IPS-20b (cell line): ENCODE data around the gene KIF19.
"Not testable (repeated sequence)": the region's sequence is repeated elsewhere in the genome, so short reads cannot be mapped to it uniquely, and the experiment has no call there.

Source experiments
- H3K27ac ChIP-seq: one replicate; pipeline ENCODE4 v1.5.1; 2013; ENCODE audit warnings: low read length
- H3K27me3 ChIP-seq: 2 replicates; pipeline ENCODE4 v1.6.1; 2013; ENCODE audit warnings: mild to moderate bottlenecking, low read length, inconsistent platforms; ENCODE audit not compliant: insufficient read depth
- H3K36me3 ChIP-seq: 2 replicates; pipeline ENCODE4 v1.6.1; 2013; ENCODE audit warnings: low read depth, mild to moderate bottlenecking, inconsistent platforms, low read length, moderate library complexity; ENCODE audit not compliant: insufficient read depth
- H3K4me1 ChIP-seq: 2 replicates; pipeline ENCODE4 v1.6.1; 2013; ENCODE audit warnings: mild to moderate bottlenecking, control low read depth, inconsistent platforms, low read length, moderate library complexity; ENCODE audit not compliant: insufficient read depth
- H3K4me3 ChIP-seq: 2 replicates; pipeline ENCODE4 v1.5.1; 2013; ENCODE audit warnings: mild to moderate bottlenecking, low read length, inconsistent platforms
- H3K9ac ChIP-seq: 2 replicates; pipeline ENCODE4 v1.6.1; 2013; ENCODE audit warnings: low read depth, mild to moderate bottlenecking, inconsistent platforms, low read length, moderate library complexity
- H3K9me3 ChIP-seq: 2 replicates; pipeline ENCODE4 v1.6.1; 2013; ENCODE audit warnings: mild to moderate bottlenecking, low read depth, low read length, inconsistent platforms; ENCODE audit not compliant: insufficient read depth

The KIF19 gene

DNA sequence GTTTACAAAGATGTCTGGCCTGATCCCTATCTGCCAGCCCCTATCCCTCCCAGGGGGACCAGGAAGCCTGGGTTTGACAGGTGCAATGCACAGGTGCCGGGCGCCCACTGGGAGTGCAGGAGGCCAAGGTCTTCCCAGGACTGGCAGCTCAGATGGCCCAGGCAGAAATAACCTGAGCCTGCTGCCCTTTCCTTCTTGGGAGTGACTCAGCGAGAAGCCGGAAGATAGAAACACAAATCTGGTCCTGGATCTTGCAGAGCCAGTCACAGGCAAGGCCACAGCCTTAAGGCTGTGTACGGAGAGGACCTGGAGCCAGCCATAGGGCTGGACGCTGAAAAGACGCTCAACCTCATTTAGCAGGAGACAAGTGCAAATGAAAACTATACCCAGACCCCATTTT is 69.0 kb downstream of the KIF19 start:
- Histone ChIP-seq H3K27me3 (no peaks in the 10 kb centered on the region), H3K9me3 (no peaks in the 10 kb centered on the region), H3K27ac (no peak overlapping the region)

DNA sequence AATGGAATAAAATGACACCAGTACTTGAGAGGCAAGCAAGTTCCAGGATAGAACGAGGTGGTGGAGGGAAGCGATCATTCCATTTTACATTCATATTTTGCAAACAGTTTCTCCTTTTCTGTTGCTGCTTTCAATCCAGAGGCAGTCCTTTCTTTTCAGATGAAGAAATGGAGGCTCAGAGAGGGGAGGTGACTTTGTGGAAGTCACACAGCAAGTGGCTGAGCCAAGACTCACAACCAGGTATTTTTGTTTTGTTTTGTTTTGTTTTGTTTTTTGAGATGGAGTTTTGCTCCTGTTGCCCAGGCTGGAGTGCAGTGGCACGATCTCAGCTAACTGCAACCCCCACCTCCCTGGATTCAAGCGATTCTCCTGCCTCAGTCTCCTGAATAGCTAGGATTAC is 70.5 kb downstream of the KIF19 start:
- H3K36me3 ChIP-seq: no peaks in the 10 kb centered on the region
- no peak overlapping the region for H3K4me3 ChIP-seq
- H3K27me3 ChIP-seq: no peaks in the 10 kb centered on the region
- no peak overlapping the region for H3K9ac ChIP-seq
- no peak overlapping the region for H3K27ac ChIP-seq
- no peaks in the 10 kb centered on the region for H3K4me1 ChIP-seq
- H3K9me3 ChIP-seq: no peaks in the 10 kb centered on the region

More for the DNA sequence above, 69.0 kb downstream of the KIF19 start:
- Histone ChIP-seq H3K4me3 (no peak overlapping the region), H3K9ac (no peak overlapping the region), H3K36me3 (no peaks in the 10 kb centered on the region), H3K4me1 (no peaks in the 10 kb centered on the region)

DNA sequence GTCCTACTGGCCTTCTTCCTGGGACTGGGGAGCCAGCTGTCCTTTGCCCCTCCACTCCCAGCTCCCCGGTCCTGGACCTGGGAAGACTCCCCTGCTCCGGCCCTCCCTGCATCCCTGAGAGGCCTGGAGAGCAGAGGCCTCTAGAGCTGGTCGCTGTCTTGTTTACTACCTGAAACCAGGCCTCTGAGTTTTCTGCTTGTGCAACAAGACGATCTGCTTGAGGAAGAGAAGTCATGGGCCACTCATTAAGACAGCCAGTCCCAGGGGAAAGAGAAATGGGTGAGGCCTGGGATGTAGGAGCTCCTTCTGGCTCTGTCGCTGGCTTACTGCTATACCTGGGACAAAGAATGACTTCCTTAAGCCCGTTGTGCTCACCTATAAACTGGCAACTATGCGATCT is 76.0 kb downstream of the KIF19 start:
- Histone ChIP-seq H3K9ac (no peak overlapping the region), H3K4me1 (peaks cover 16% of the 10 kb centered on the region), H3K27me3 (no peaks in the 10 kb centered on the region), H3K9me3 (no peaks in the 10 kb centered on the region), H3K27ac (no peak overlapping the region), H3K4me3 (no peak overlapping the region), H3K36me3 (no peaks in the 10 kb centered on the region)

DNA sequence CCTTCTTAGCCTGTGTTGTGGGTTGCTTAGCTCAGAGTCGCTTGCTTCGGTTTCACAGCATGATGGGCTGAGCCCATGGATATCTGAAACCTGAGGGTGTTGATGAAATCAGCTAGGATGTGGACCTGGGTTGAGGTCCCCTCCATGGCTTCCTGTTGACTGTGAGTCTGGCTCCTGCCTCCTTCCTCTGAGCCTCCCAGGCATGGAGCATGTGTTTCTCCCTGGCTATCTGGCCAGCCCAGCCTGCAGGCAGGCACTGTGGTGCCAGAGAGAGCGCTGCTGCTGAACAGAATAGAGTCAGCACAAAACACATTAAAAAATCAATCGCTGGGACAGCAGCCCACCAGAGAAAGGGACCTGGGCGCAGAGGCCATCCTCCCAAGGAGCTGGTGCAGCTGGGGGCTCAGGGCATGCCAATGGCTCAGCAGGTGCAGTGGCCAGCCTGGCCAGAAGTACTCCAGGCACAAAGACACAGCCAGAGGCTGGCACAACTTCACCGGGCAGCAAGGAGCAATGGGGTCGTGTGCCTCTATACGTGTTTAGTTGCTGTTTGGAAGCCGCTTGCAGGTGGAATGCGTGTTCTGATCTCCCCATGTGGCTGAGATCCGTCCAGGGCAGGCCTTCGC is 77.6 kb downstream of the KIF19 start:
- peak overlapping the region; percentile 2; the same call in 1 of the 2 replicates for H3K9ac ChIP-seq
- no peaks in the 10 kb centered on the region for H3K9me3 ChIP-seq
- H3K27ac ChIP-seq: no peak overlapping the region
- peaks cover 16% of the 10 kb centered on the region for H3K4me1 ChIP-seq
- H3K27me3 ChIP-seq: no peaks in the 10 kb centered on the region
- H3K4me3 ChIP-seq: peak overlapping the region; percentile 45; the same call in 1 of the 2 replicates
- H3K36me3 ChIP-seq: no peaks in the 10 kb centered on the region

DNA sequence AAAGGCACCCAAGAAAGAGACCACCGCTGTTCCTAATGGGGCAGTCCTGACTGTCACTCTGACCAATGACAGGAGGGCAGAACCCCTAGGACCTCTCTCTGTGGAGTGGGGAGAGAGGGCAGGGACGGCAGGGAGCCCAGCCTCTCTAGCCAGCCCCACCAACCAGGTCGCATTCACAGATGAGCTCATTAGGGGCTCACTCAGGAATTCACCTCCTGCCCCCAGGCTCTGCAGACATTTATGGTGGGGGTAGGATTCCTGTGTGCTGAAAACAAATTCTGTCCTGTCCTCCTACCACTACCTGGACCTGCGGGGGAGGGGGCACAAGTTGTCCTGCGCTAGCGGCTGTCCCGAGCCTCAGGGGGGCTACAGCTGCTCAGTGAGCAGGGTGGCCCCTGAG is 78.2 kb downstream of the KIF19 start:
- Histone ChIP-seq H3K9ac (peak overlapping the region; percentile 2; the same call in 1 of the 2 replicates), H3K27me3 (no peaks in the 10 kb centered on the region), H3K36me3 (no peaks in the 10 kb centered on the region), H3K4me3 (peak overlapping the region; percentile 45; the same call in 1 of the 2 replicates), H3K9me3 (no peaks in the 10 kb centered on the region), H3K4me1 (peaks cover 16% of the 10 kb centered on the region), H3K27ac (no peak overlapping the region)

DNA sequence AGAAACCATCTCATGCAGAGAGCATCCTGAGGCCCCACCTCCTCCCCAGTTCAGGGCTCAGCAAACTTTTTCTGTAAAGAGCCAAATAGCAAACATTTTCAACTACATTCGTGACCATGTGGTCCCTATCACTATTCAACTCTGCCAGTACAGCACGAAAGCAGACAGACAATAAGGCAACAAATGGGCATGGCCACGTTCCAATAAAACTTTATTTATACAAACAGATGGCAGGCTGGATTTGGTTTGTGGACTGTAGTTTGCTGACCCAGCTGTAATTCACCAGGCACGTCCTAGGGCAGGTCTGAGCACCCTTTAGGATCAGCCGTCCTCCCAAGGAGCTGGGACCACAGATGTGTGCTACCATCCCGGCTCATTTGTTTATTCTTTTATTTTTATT is 78.8 kb downstream of the KIF19 start:
- peak overlapping the region; percentile 45; the same call in 1 of the 2 replicates for H3K4me3 ChIP-seq

DNA sequence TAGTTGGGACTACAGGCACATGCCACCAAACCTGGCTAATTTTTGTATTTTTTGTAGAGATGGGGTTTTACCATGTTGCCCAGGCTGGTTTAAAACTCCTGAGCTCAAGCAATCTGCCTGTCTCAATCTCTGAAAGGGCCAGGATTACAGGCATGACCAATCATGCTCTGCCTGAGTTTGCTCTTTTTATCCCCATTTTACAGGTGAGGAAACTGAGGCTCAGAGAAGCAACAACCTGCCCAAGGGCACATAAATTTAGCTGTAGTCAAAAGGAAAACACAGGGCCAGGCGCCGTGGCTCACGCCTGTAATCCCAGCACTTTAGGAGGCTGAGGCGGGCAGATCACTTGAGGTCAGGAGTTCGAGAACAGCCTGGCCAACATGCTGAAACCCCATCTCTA is 79.3 kb downstream of the KIF19 start:
- H3K27me3 ChIP-seq, H3K4me3 ChIP-seq, H3K9ac ChIP-seq, H3K27ac ChIP-seq, H3K36me3 ChIP-seq, H3K9me3 ChIP-seq: not testable (repeated sequence)
- peaks cover 16% of the 10 kb centered on the region for H3K4me1 ChIP-seq

More for the DNA sequence above, 78.8 kb downstream of the KIF19 start:
- peak overlapping the region; percentile 2; the same call in 1 of the 2 replicates for H3K9ac ChIP-seq
- no peak overlapping the region for H3K27ac ChIP-seq
- H3K4me1 ChIP-seq: peaks cover 16% of the 10 kb centered on the region
- no peaks in the 10 kb centered on the region for H3K36me3 ChIP-seq
- no peaks in the 10 kb centered on the region for H3K27me3 ChIP-seq
- H3K9me3 ChIP-seq: no peaks in the 10 kb centered on the region
